Gastroesophageal sphincter (tissue), 4 donors: ENCODE data around the gene ADRM1. TPM values are rescaled to one million over a fixed set of nuclear protein-coding genes. Genes with fewer than 3 reads are reported as not detected.

Experiments used
- ATAC-seq: fragments of 150-250 bp; one replicate; pipeline ENCODE4 v1.9.1; 2016; ENCODE audit warnings: mild to moderate bottlenecking, moderate library complexity
- H3K27ac ChIP-seq, 4 donors: fragments of 200-600 bp; sonication (generic) in 3 of 4; 1 replicate in 3 of 4; 2 replicates in 1 of 4; pipeline ENCODE4 v1.5.1; 2016 to 2019
- H3K27me3 ChIP-seq: fragments of 200-600 bp; sonication (generic); one replicate; pipeline ENCODE4 v1.5.1; 2019
- H3K36me3 ChIP-seq, 2 donors: fragments of 200-600 bp; sonication (generic); one replicate each; pipeline ENCODE4 v1.5.1; 2019; ENCODE audit warnings: control low read depth in 1 of 2
- H3K4me1 ChIP-seq, 3 donors: fragments of 200-600 bp; sonication (generic); 1 replicate in 2 of 3; 2 replicates in 1 of 3; pipeline ENCODE4 v1.5.1; 2016 to 2019; ENCODE audit warnings: control low read depth in 2 of 3
- H3K4me3 ChIP-seq, 2 donors: fragments of 200-600 bp; sonication (generic); one replicate each; pipeline ENCODE4 v1.5.1; 2019; ENCODE audit warnings: mild to moderate bottlenecking in 1 of 2, moderate library complexity in 1 of 2
- H3K9me3 ChIP-seq, 3 donors: fragments of 200-600 bp; sonication (generic); one replicate each; pipeline ENCODE4 v1.5.1; 2017 to 2019; ENCODE audit warnings: control low read depth in 2 of 3
- EP300 ChIP-seq: sonication (generic); formaldehyde crosslinking; IDR thresholded peaks from one replicate; pipeline ENCODE4 v1.6.1; 2017; ENCODE audit warnings: antibody characterized with exemption, mild to moderate bottlenecking
- POLR2A ChIP-seq, 2 donors: fragments of 450-650 bp; IDR thresholded peaks; one replicate each; pipeline ENCODE4 v1.6.1; 2017; ENCODE audit warnings: antibody characterized with exemption in 2 of 2, mild to moderate bottlenecking in 2 of 2, moderate library complexity in 1 of 2
- POLR2AphosphoS5 ChIP-seq: sonication (generic); formaldehyde crosslinking; IDR thresholded peaks from one replicate; pipeline ENCODE4 v1.6.1; 2017; ENCODE audit warnings: antibody characterized with exemption
- WGBS, 2 donors: methylation state at CpG; one replicate each; pipeline ENCODE4 v1.1.5; 2018; ENCODE audit warnings: low coverage in 1 of 2; 5-methylcytosine and 5-hydroxymethylcytosine counted together
- total RNA-seq, 4 donors: library from RNA; depleted of rRNA; stranded (reverse); fragments of >200 nt; gene quantifications; one replicate each; pipeline ENCODE4 v1.1.0, GENCODE V29; 2016
- TF ChIP-seq, protein P1 (sequence below), 4 experiments: fragments of 200-600 bp in 2 of 4; fragments of 450-650 bp in 2 of 4; sonication (generic) in 1 of 4; IDR thresholded peaks; one replicate each; pipeline ENCODE4 v1.5.1; 2017 to 2019; ENCODE audit warnings: antibody characterized with exemption in 4 of 4, mild to moderate bottlenecking in 2 of 4, moderate library complexity in 2 of 4

The ADRM1 gene
- total RNA-seq, 4 donors from 2014 or later = 131 to 182 (median 151) TPM

DNA sequence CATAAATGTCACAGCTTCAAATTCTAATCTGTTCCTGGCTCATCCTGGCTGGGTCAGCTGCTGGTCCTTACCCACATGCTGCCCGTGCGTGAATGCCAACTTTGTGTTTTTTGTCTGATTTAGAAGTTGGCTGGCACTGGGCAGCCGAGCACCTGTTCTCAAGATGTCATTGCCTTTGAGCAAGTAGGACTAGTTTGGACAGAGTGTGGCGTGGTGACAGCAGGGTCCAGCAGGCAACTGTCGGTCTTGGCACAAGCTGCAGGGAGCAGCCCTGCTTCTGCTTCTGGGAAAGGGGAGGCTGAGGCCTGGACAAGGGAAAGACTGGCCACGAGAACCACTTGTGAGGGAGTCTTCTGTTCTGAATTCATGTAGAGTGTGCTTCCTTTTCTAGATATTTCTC, 26.4 kb upstream of the ADRM1 start:
- TF ChIP-seq POLR2A (IDR thresholded peaks at IDR 0.05) (no peak), EP300 (no peak), POLR2AphosphoS5 (no peak)
- TF ChIP-seq, protein P1, sequence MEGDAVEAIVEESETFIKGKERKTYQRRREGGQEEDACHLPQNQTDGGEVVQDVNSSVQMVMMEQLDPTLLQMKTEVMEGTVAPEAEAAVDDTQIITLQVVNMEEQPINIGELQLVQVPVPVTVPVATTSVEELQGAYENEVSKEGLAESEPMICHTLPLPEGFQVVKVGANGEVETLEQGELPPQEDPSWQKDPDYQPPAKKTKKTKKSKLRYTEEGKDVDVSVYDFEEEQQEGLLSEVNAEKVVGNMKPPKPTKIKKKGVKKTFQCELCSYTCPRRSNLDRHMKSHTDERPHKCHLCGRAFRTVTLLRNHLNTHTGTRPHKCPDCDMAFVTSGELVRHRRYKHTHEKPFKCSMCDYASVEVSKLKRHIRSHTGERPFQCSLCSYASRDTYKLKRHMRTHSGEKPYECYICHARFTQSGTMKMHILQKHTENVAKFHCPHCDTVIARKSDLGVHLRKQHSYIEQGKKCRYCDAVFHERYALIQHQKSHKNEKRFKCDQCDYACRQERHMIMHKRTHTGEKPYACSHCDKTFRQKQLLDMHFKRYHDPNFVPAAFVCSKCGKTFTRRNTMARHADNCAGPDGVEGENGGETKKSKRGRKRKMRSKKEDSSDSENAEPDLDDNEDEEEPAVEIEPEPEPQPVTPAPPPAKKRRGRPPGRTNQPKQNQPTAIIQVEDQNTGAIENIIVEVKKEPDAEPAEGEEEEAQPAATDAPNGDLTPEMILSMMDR (IDR thresholded peaks at IDR 0.05) = no peak
- Histone ChIP-seq H3K4me1 (no peaks in the 10 kb centered on the region), H3K36me3 (peaks cover 0 to 86% of the 10 kb centered on the region in 2 donors), H3K27ac (no peak overlapping the region), H3K27me3 (no peaks in the 10 kb centered on the region), H3K4me3 (no peak overlapping the region), H3K9me3 (no peaks in the 10 kb centered on the region)
- ATAC-seq = no peak
- 78 to 79% methylated on average over 3 to 6 of the region's 6 CpGs for WGBS, 2 donors

DNA sequence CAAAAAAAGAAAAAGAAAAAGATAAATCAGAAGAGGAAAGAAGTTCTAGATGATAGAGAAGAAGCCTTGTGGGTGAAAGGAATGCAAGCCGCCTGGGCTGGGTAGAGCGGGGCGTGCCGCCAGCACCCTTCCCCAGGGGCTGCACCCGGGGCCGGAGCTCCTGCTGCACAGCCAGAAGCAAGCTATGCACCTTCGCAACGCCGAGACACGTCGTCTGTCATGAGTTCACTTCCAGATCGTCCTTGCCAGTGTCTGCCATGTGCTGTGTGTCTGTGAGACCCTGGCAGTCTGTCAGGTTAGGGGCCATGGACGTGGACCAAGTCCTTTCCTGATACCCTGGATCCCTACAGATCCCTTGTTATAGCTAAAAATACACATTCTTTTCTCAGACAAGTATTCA, 25.5 kb upstream of the ADRM1 start:
- WGBS, 2 donors = 64 to 70% methylated on average over 6 to 10 of the region's 13 CpGs
- H3K9me3 ChIP-seq = no peaks in the 10 kb centered on the region
- no peaks in the 10 kb centered on the region for H3K4me1 ChIP-seq
- no peak for TF ChIP-seq EP300
- no peak for TF ChIP-seq POLR2AphosphoS5
- no peak for TF ChIP-seq POLR2A (IDR thresholded peaks at IDR 0.05)
- TF ChIP-seq, protein P1 (IDR thresholded peaks at IDR 0.05) = no peak
- ATAC-seq = no peak
- H3K36me3 ChIP-seq = peaks cover 0 to 86% of the 10 kb centered on the region in 2 donors
- H3K4me3 ChIP-seq = no peak overlapping the region
- H3K27ac ChIP-seq = no peak overlapping the region
- no peaks in the 10 kb centered on the region for H3K27me3 ChIP-seq

DNA sequence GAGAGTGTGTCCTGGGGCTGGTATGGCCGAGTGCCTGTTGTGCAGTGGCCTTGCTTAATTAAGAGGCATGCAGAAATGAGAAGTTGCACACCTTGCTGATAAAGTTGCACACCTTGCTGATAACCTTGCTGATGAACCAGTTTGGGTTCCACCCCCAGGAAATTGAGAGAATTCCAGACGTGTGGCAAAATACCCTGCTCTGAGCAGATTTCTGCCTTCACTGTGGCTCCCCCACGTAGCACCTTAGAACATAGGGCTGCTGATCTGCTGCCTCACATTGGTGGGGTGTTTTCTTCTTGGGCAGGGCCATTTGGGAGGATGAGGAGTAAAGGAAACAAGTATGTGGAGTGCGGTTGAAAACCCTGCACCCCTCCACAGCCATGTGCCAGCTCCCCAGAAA, 22.5 kb upstream of the ADRM1 start:
- no peaks in the 10 kb centered on the region for H3K4me1 ChIP-seq
- ATAC-seq = no peak
- no peaks in the 10 kb centered on the region for H3K27me3 ChIP-seq
- H3K4me3 ChIP-seq = no peak overlapping the region
- peaks cover 0 to 88% of the 10 kb centered on the region in 2 donors for H3K36me3 ChIP-seq
- TF ChIP-seq, protein P1 (IDR thresholded peaks at IDR 0.05) = no peak
- no peak for TF ChIP-seq POLR2AphosphoS5
- no peak for TF ChIP-seq POLR2A (IDR thresholded peaks at IDR 0.05)
- no peak for TF ChIP-seq EP300
- WGBS, 2 donors = 66 to 70% methylated on average over 2 to 3 of the region's 4 CpGs
- no peaks in the 10 kb centered on the region for H3K9me3 ChIP-seq
- H3K27ac ChIP-seq = no peak overlapping the region

DNA sequence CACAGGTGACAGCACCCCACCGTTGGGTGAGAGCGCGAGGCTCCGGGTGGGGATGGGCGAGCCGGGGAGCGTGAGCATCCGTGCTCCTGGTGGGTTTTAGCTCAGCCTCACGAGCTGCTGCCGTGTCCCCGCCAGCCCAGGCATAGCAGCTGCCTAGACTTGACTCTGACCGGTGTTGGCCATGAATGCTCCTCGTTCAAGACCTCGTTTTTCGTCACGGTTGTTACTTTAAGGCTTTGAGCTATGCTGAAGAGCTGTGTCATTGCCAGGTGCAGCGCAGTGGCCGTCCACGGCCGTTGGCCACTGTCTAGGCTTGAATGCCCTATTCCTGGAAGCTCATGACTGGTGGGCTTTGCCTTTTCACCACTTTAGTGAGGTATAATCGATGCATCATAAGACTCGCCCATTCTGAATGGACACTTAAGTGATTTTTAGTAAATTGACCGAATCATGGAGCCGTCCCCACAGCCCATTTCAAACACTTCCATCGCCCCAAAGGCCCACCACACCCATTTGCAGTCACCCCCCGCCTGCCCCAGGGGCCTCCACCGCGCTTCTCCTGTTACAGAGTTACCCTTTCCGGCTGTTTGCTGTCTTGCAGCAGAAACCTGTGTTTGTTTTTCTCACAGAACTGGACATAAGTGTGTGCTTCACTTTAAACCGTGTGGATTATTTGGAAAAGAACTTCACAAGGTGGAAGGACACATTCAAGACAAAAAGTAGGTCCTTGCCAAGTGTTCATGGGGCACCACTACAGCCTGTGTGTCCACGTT, 21.4 kb upstream of the ADRM1 start:
- TF ChIP-seq POLR2A (IDR thresholded peaks at IDR 0.05) = no peak
- TF ChIP-seq POLR2AphosphoS5 = no peak
- TF ChIP-seq EP300 = no peak
- TF ChIP-seq, protein P1 (IDR thresholded peaks at IDR 0.05) = no peak
- ATAC-seq = no peak

DNA sequence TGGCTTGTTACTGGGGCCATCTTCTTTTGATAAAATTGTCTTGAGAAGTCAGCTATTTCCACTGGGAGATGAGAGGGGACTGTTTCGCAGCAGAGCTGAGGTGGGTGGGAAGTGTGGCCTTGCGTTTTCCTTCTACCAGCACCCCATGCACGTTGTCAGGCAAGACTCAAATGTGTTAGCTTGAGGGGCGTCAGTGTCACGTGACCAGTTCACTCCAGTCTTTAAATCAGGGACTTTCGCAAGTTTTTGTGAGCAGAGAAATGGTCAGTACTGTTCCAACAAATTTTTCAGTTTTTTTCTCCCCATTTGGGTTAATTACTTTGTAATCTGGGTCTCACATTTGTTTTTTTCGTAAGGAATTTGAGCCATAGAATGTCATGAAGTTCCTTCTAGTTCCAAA, 20.7 kb upstream of the ADRM1 start:
- Histone ChIP-seq H3K27me3 (no peaks in the 10 kb centered on the region), H3K4me1 (no peaks in the 10 kb centered on the region), H3K27ac (no peak overlapping the region), H3K9me3 (no peaks in the 10 kb centered on the region), H3K4me3 (no peak overlapping the region), H3K36me3 (peaks cover 0 to 88% of the 10 kb centered on the region in 2 donors)
- TF ChIP-seq, protein P1 (IDR thresholded peaks at IDR 0.05) = no peak
- no peak for TF ChIP-seq POLR2AphosphoS5
- TF ChIP-seq EP300 = no peak
- 90 to 91% methylated on average over 4 to 7 of the region's 7 CpGs for WGBS, 2 donors
- no peak for ATAC-seq

More for the DNA sequence above, 21.4 kb upstream of the ADRM1 start:
- Histone ChIP-seq H3K4me3 (no peak overlapping the region), H3K27me3 (no peaks in the 10 kb centered on the region), H3K36me3 (peaks cover 0 to 88% of the 10 kb centered on the region in 2 donors), H3K9me3 (no peaks in the 10 kb centered on the region), H3K4me1 (no peaks in the 10 kb centered on the region), H3K27ac (no peak overlapping the region)
- 86 to 93% methylated on average over 6 to 7 of the region's 31 CpGs for WGBS, 2 donors
